Peyer's patch (tissue), 4 donors: ENCODE results near the gene TMEM232. TPM values are rescaled to one million over a fixed set of nuclear protein-coding genes. Genes with fewer than 3 reads are reported as not detected.

ENCODE experiments used
- DNase-seq, 3 donors: peaks; one replicate each; pipeline ENCODE4 v3.0.0-alpha.2; 2017 to 2019
- H3K27ac ChIP-seq, 4 donors: fragments of 200-600 bp; sonication (generic); one replicate each; pipeline ENCODE4 v1.5.1; 2016 to 2019
- H3K27me3 ChIP-seq, 2 donors: fragments of 200-600 bp; sonication (generic); one replicate each; pipeline ENCODE4 v1.5.1; 2019
- H3K36me3 ChIP-seq, 3 donors: fragments of 200-600 bp; sonication (generic); one replicate each; pipeline ENCODE4 v1.5.1; 2016 to 2019
- H3K4me1 ChIP-seq, 4 donors: fragments of 200-600 bp; sonication (generic); one replicate each; pipeline ENCODE4 v1.5.1; 2016 to 2019
- H3K4me3 ChIP-seq, 4 donors: fragments of 200-600 bp; sonication (generic); 1 replicate in 3 of 4; 2 replicates in 1 of 4; pipeline ENCODE4 v1.5.1; 2016 to 2019; ENCODE audit warnings: mild to moderate bottlenecking in 1 of 4
- H3K9me3 ChIP-seq, 4 donors: fragments of 200-600 bp; sonication (generic); one replicate each; pipeline ENCODE4 v1.5.1; 2016 to 2019; ENCODE audit warnings: mild to moderate bottlenecking in 1 of 4
- CTCF ChIP-seq, 6 experiments: fragments of 450-650 bp in 4 of 6; fragments of 200-600 bp in 2 of 6; sonication (generic) in 1 of 6; IDR thresholded peaks; one replicate each; pipeline ENCODE4 v1.5.1; 2017 to 2019; ENCODE audit warnings: antibody characterized with exemption in 6 of 6, mild to moderate bottlenecking in 3 of 6, moderate library complexity in 1 of 6
- POLR2A ChIP-seq, 2 donors: fragments of 450-650 bp; IDR thresholded peaks; one replicate each; pipeline ENCODE4 v1.5.1; 2017; ENCODE audit warnings: antibody characterized with exemption in 2 of 2, mild to moderate bottlenecking in 2 of 2, moderate library complexity in 2 of 2
- total RNA-seq, 4 donors: library from RNA; depleted of rRNA; stranded (reverse); fragments of >200 nt; gene quantifications; one replicate each; pipeline ENCODE4 v1.1.0, GENCODE V29; 2016

TMEM232 gene
- total RNA-seq, 4 donors from 2014 or later, result 1.1 to 5.5 (median 3.3) TPM

DNA sequence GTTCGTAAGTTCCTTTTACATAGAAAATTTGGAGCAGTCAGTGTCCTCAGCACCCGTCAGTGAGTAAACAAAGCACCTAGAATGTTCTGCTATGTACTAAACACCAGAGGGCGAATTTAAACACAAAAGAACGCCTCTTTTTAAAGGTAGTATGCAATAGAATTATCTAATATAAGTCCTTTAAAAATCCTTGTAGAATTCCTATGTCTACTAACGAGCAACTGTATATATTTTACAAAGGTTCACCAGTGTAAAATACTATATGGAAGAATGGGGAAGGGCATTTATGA, 499 bp upstream of the TMEM232 start:
- TF ChIP-seq CTCF (IDR thresholded peaks at IDR 0.05), result peak in 3 of 6 experiments; percentile 18 to 34 (median 34)
- TF ChIP-seq POLR2A (IDR thresholded peaks at IDR 0.05), result no peak
- no peaks in the 10 kb centered on the region for H3K9me3 ChIP-seq
- no peak for DNase-seq
- H3K36me3 ChIP-seq, result no peaks in the 10 kb centered on the region
- H3K27me3 ChIP-seq, result no peaks in the 10 kb centered on the region
- peak overlapping the region; percentile 21 to 59 (median 41) for H3K4me3 ChIP-seq
- no peaks in the 10 kb centered on the region for H3K4me1 ChIP-seq
- no peak overlapping the region for H3K27ac ChIP-seq

DNA sequence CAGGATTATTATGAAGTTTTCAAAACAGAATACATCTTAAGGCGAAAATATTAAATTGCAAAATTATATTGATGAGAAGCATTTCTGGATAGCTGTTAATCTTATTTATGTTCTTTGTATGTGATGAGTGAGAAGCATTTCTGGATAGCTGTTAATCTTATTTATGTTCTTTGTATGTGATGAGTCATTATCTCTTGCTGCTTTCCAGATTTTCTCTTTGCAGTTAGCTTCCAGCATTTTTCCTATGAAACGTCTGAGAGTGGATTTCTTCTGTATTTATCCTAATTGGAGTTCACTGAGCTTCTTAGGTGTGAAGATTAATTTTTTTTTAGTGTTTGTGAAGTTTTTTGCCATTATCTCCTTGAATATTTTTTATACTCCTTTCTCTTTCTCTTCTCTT, 8.2 kb downstream of the TMEM232 start:
- H3K9me3 ChIP-seq, result no peaks in the 10 kb centered on the region
- no peaks in the 10 kb centered on the region for H3K27me3 ChIP-seq
- no peaks in the 10 kb centered on the region for H3K4me1 ChIP-seq
- TF ChIP-seq POLR2A (IDR thresholded peaks at IDR 0.05) (no peak), CTCF (IDR thresholded peaks at IDR 0.05) (no peak)
- no peak overlapping the region for H3K4me3 ChIP-seq
- H3K27ac ChIP-seq, result no peak overlapping the region
- no peaks in the 10 kb centered on the region for H3K36me3 ChIP-seq
- no peak for DNase-seq

DNA sequence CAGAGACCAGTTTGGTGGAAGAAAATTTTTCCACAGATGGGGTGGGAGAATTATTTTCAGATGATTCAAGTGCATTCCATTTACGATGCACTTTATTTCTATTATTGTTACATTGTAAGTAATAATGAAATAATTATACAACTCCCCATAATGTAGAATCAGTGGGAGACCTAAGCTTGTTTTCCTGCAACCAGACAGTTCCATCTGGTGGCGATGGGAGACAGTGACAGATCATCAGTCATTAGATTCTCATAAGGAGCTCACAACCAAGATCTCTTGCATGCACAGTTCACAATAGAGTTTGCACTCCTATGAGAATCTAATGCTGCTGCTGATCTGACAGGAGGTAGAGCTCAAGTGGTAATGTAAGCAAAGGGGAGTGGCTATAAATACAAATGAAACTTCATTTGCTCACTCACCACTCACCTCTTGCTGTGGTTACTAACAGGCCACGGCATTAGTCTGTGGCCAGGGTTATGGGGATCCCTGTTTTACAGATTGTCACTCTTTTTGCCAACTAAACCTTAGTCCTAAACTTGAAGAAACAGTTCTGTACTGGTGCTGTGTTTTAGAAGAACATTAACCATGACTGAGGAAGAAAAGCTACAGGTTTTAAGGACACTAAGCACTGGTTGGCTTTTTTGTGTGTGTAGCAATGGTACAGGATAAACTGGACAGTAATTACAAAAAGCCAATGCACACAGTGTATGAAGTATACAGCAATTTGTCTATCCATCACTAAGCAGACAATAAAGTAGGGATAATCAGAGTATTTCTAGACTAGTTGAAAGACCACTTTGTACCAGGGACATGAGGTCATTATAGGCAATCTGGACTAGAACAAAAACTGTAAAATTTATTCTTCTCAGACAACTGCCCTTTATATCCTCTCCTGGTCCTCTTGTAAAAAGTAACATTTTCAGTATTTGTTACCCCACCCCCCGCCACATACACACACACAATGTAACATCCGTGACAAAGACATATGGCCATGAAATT, 9.9 kb downstream of the TMEM232 start:
- Histone ChIP-seq H3K27ac (no peak overlapping the region), H3K4me1 (no peaks in the 10 kb centered on the region), H3K27me3 (no peaks in the 10 kb centered on the region), H3K36me3 (no peaks in the 10 kb centered on the region), H3K4me3 (no peak overlapping the region), H3K9me3 (no peaks in the 10 kb centered on the region)
- TF ChIP-seq POLR2A (IDR thresholded peaks at IDR 0.05), result no peak
- TF ChIP-seq CTCF (IDR thresholded peaks at IDR 0.05), result no peak
- no peak for DNase-seq

DNA sequence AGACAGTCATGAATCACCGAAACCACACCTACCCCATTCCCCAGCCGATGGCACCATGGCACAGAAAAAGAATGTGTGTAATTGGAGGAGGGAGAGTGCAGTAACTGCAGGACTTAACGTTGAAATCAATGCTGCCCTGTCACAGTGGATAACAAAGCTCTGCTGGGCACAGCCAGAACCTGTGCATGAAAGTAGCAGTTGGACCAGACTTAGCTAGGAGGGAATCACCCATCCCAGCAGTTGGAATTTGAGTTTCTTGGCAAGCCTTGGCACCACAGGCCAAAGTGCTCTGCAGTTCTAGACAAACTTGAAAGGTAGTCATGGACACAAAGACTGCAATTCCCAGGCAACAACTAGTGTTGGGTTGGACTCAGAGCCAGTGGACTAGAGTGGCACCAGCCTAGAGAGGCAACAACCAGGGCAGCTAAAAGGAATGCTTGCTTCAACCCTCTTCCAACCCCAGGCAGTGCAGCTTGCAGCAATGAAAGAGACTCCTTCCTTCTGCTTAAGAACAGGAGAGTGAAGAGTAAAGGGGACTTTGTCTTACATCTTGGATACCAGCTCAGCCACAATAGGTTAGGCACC, 19.1 kb downstream of the TMEM232 start:
- no peak for DNase-seq
- H3K36me3 ChIP-seq, result no peaks in the 10 kb centered on the region
- H3K4me3 ChIP-seq, result no peak overlapping the region
- H3K4me1 ChIP-seq, result no peaks in the 10 kb centered on the region
- TF ChIP-seq POLR2A (IDR thresholded peaks at IDR 0.05), result no peak
- no peak for TF ChIP-seq CTCF (IDR thresholded peaks at IDR 0.05)
- no peaks in the 10 kb centered on the region for H3K27me3 ChIP-seq
- no peaks in the 10 kb centered on the region for H3K9me3 ChIP-seq
- no peak overlapping the region for H3K27ac ChIP-seq

DNA sequence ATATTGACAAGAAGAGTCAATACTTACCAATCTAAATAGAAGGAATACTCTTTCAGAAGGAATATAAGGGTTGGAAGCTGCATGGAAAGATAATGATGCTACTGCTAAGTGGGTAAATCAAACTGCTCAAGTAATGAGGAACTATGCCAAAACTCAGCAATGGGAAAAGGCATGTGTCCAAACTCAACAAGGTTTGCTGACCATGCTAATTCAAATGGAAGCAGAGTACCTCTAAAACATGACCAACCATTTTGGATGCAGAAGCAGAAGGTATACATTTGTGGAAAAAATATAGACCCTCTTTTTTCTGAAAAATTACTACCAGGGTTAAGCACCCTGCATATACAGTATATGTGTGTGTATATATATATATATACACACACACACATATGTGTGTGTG, 21.1 kb downstream of the TMEM232 start:
- Histone ChIP-seq H3K4me1 (no peaks in the 10 kb centered on the region), H3K36me3 (no peaks in the 10 kb centered on the region), H3K4me3 (no peak overlapping the region), H3K9me3 (no peaks in the 10 kb centered on the region), H3K27me3 (no peaks in the 10 kb centered on the region), H3K27ac (no peak overlapping the region)
- DNase-seq, result no peak
- no peak for TF ChIP-seq POLR2A (IDR thresholded peaks at IDR 0.05)

GRCh38 chr5:110703481-110703880, 23.0 kb downstream of the TMEM232 start:
- Histone ChIP-seq H3K27ac (no peak overlapping the region), H3K27me3 (no peaks in the 10 kb centered on the region), H3K36me3 (no peaks in the 10 kb centered on the region), H3K4me3 (no peak overlapping the region), H3K4me1 (no peaks in the 10 kb centered on the region), H3K9me3 (no peaks in the 10 kb centered on the region)
- no peak for TF ChIP-seq POLR2A (IDR thresholded peaks at IDR 0.05)
- TF ChIP-seq CTCF (IDR thresholded peaks at IDR 0.05), result no peak
- DNase-seq, result no peak
